Measurements from ENCODE around the gene EMP3.

GRCh38 chr19:48350856-48351255, 25.5 kb downstream of the EMP3 start:
- no peak for TF ChIP-seq MAX (CRISPR knock-in tag; IDR thresholded peaks at IDR 0.05)
- TF ChIP-seq ARID4B (CRISPR knock-in tag; IDR thresholded peaks at IDR 0.05; ENCODE audit: borderline replicate concordance), result no peak
- no peak for TF ChIP-seq AFF4 (CRISPR knock-in tag; IDR thresholded peaks at IDR 0.05; ENCODE audit: borderline replicate concordance)
- no peak for TF ChIP-seq CTCF (IDR thresholded peaks at IDR 0.05)
- TF ChIP-seq TEAD4 (CRISPR knock-in tag; IDR thresholded peaks at IDR 0.05), result no peak
- TF ChIP-seq MLX (CRISPR knock-in tag; IDR thresholded peaks at IDR 0.05), result no peak
- TF ChIP-seq ATF1 (CRISPR knock-in tag; IDR thresholded peaks at IDR 0.05), result no peak
- no peak for TF ChIP-seq PREB (CRISPR knock-in tag; IDR thresholded peaks at IDR 0.05; ENCODE audit: borderline replicate concordance)
- TF ChIP-seq GABPB1 (CRISPR knock-in tag; IDR thresholded peaks at IDR 0.05), result no peak
- TF ChIP-seq ZBTB43 (CRISPR knock-in tag; IDR thresholded peaks at IDR 0.05), result no peak
- no peak for TF ChIP-seq ATF3 (CRISPR knock-in tag; conservative IDR thresholded peaks at IDR 0.05)
- no peak for TF ChIP-seq JUN (CRISPR knock-in tag; IDR thresholded peaks at IDR 0.05)
- TF ChIP-seq PRDM15 (CRISPR knock-in tag; IDR thresholded peaks at IDR 0.05), result no peak

Measured in WTC11 (cell line).